GM19438 (cell line): ENCODE results near the gene THSD8.

Experiments used
- ATAC-seq: cut with Tn5 transposase; IDR thresholded peaks from one replicate; pipeline ENCODE4 v1.9.1; 2021; ENCODE audit warnings: low read depth; ENCODE audit not compliant: unreplicated experiment

The THSD8 gene

GRCh38 chr19:12801466-12802266, at the start of gene THSD8, which contains the start of gene PRDX2:
Gene THSD8, plus strand, starts transcription at chr19:12802069. Its CDS starts 3 bp downstream, at chr19:12802072.
Gene PRDX2, minus strand, starts transcription at chr19:12801800. Its CDS starts 539 bp downstream, at chr19:12801261.
- ATAC-seq, result no peak

GRCh38 chr19:12754465-12755196, 47.2 kb upstream of the THSD8 start:
- ATAC-seq, result no peak

- no peak for ATAC-seq
Observed at GRCh38 chr19:12756150-12756883, 45.6 kb upstream of the THSD8 start.

- ATAC-seq, result no peak
Observed at GRCh38 chr19:12757544-12758274, 44.2 kb upstream of the THSD8 start.

- ATAC-seq, result no peak
Observed at GRCh38 chr19:12759686-12760085, 42.2 kb upstream of the THSD8 start.

- ATAC-seq, result no peak
Observed at GRCh38 chr19:12763100-12763499, 38.8 kb upstream of the THSD8 start.

- ATAC-seq, result no peak
Observed at GRCh38 chr19:12764698-12765097, 37.2 kb upstream of the THSD8 start.

GRCh38 chr19:12766051-12766521, 35.8 kb upstream of the THSD8 start:
- no peak for ATAC-seq

- ATAC-seq, result no peak
Observed at GRCh38 chr19:12767150-12767549, 34.7 kb upstream of the THSD8 start.

GRCh38 chr19:12767666-12768065, 34.2 kb upstream of the THSD8 start:
- ATAC-seq, result no peak

- no peak for ATAC-seq
Observed at GRCh38 chr19:12769689-12770088, 32.2 kb upstream of the THSD8 start.

GRCh38 chr19:12770922-12771321, 30.9 kb upstream of the THSD8 start:
- ATAC-seq, result no peak

- no peak for ATAC-seq
Observed at GRCh38 chr19:12772323-12772722, 29.5 kb upstream of the THSD8 start.

GRCh38 chr19:12773571-12773970, 28.3 kb upstream of the THSD8 start:
- ATAC-seq, result no peak

GRCh38 chr19:12774588-12775555, 27.0 kb upstream of the THSD8 start, which contains the start of gene HOOK2:
Gene HOOK2, minus strand, starts transcription at chr19:12775552. Its CDS starts 103 bp downstream, at chr19:12775449.
- ATAC-seq, result no peak

GRCh38 chr19:12777217-12778016, 24.5 kb upstream of the THSD8 start:
- no peak for ATAC-seq

- no peak for ATAC-seq
Observed at GRCh38 chr19:12778017-12778904, 23.6 kb upstream of the THSD8 start.

GRCh38 chr19:12778905-12779161, 23.0 kb upstream of the THSD8 start:
- ATAC-seq, result no peak
